ENCODE results near the gene ADAM33. TPM values are rescaled to one million over a fixed set of nuclear protein-coding genes. Genes with fewer than 3 reads are reported as not detected.

Gene ADAM33
- total and polyA plus RNA-seq, 2 of the 8 experiments (the other 6 are each of a cell fraction or from before 2014, with no cell fraction given) = 4.2 to 6.0 TPM

DNA sequence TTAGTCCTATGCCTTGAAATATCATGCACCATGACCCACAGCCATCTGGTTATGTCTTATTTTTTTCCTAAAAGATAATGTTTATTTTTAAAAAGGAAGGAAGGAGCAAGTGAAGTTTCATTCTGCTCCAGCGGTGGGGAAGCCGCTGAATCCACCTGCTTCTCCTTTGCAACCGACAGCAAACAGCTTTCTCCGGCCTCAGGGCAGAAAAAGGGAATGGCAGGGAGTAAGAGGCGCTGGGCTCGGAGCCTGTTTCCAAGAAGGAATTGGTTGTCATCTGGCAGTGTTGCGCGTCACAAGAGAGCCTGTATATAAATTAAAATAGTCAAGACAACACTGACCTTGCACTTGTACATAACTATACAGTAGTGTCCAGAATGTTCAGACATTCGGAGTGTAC is 32.9 kb downstream of the ADAM33 start (continued):
- TF ChIP-seq CHD7 (IDR thresholded peaks at IDR 0.05; ENCODE audit: insufficient replicate concordance, low read length) (no peak), PHF8 (conservative IDR thresholded peaks at IDR 0.05; ENCODE audit: low read depth, low read length) (no peak), CEBPB (IDR thresholded peaks at IDR 0.05; ENCODE audit: low read depth, low read length) (no peak), POU5F1 (IDR thresholded peaks at IDR 0.05; ENCODE audit: low read depth, low read length) (no peak), CREB1 (IDR thresholded peaks at IDR 0.05) (no peak), TCF12 (IDR thresholded peaks at IDR 0.05; ENCODE audit: low read depth, low read length) (no peak), JUN (IDR thresholded peaks at IDR 0.05; ENCODE audit: low read depth, low read length) (no peak), HDAC2 (IDR thresholded peaks at IDR 0.05; ENCODE audit: borderline replicate concordance in 1 of 2, low read depth in 2 of 2, low read length in 2 of 2) (no peak), EZH2 (IDR thresholded peaks at IDR 0.05; ENCODE audit: low read depth, low read length, severe bottlenecking) (no peak), NRF1 (IDR thresholded peaks at IDR 0.05; ENCODE audit: low read depth, low read length) (no peak), KDM5A (IDR thresholded peaks at IDR 0.05; ENCODE audit: low read length) (no peak), POLR2AphosphoS5 (IDR thresholded peaks at IDR 0.05; ENCODE audit: low read depth, low read length) (no peak)
- TF ChIP-seq, protein P1, sequence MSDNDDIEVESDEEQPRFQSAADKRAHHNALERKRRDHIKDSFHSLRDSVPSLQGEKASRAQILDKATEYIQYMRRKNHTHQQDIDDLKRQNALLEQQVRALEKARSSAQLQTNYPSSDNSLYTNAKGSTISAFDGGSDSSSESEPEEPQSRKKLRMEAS (IDR thresholded peaks at IDR 0.05) = no peak

All from H1 (cell line).